ENCODE data around the gene SUPT3H.

DNA sequence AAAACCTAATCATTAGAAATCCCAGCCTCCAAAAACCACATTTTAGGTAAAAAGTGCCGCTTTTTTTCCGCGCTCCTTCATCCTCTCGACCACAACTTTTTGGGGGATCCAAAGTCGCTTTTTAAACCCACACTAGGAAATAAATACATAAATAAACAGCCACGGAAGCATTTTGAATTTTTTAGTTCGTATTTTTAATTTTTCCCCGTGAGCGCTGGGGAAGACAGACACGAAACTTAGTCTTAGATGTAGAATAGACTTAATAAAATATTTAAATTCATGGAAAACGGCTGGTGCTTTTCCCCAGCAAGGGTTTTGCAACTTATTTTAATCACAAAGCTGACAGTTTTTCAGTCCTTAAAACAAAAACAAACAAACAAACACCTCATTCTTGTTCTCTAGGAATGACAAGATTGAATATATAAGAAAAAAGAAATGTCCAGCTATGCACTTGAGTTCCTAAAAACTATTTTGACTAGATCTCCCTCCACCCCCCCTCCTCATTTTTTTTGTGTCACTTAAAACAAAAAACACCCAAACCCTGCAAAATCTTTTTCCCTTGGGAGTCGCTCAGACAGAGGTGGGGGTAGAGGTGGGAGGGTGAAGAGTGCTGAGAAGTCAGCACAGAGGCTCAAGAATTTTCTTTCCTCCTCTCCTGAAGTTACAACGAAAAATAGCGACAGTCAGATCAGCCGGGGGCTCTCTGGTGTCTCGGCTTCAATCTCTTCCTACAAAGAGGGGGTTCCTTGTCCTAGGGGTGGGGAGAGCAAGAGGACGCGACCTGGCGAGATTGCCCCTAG, 43.4 kb upstream of the SUPT3H start:
- TF ChIP-seq GATA2 (IDR thresholded peaks at IDR 0.05; ENCODE audit: low read depth, low read length) (no peak), GATA3 (IDR thresholded peaks at IDR 0.05; ENCODE audit: low read depth, low read length) (no peak)
